Activated gamma-delta T cell treated with anti-CD3 and anti-CD28 coated beads, Interleukin-2, amount 50 U/mL, for 16 hours (primary cell): ENCODE data around the gene VOPP1.
A peak's percentile ranks its signal among the peaks of the same experiment; 100 is the strongest.

Source experiments
- DNase-seq: peaks from one replicate; pipeline ENCODE4 v3.0.0-alpha.2; 2020; ENCODE audit warnings: low read depth

Gene VOPP1

DNA sequence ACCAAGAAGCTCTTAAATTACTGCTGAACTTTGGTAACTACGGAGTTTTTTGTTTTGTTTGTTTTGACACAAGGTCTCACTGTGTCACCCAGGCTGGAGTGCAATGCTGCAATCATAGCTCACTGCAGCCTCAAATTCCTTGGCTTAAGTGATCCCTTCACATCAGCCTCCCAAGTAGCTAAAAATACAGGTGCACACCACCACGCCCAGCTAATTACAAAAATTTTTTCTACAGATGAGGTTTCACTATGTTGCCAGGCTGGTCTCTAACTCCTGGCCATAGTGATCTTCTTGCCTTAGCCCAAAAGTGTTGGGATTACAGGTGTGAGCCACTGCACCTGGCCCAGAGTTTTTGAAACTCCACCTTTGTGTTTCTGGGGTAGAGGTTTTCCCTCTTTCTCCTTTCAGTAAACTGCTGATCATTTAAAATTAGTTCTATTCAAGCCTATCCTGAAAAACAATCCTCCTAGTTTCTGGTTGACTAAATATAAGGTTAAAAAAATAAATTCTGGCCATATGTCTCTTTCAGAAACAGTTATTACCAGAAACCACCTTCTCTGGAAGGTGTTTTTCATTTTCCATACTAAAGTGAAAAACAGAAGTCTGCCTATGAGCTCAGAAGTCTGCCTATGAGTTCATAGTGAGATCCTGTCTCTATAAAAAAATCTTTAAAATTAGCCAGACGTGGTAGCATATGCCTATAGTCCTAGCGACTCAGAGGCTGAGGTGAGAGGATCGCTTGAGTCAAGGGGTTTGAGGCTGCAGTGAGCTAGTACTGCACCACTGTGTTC lies 63.9 kb downstream of the VOPP1 start:
- DNase-seq: no peak

GRCh38 chr7:55507743-55508142 lies 64.6 kb downstream of the VOPP1 start:
- DNase-seq: no peak

GRCh38 chr7:55504967-55505658 lies 67.2 kb downstream of the VOPP1 start:
- DNase-seq: no peak

- DNase-seq: no peak
These were observed 68.0 kb downstream of the VOPP1 start for GRCh38 chr7:55504093-55504859.

- DNase-seq: no peak
These were observed 69.4 kb downstream of the VOPP1 start for GRCh38 chr7:55502858-55503440.

GRCh38 chr7:55502124-55502857 lies 70.0 kb downstream of the VOPP1 start:
- DNase-seq: no peak

DNA sequence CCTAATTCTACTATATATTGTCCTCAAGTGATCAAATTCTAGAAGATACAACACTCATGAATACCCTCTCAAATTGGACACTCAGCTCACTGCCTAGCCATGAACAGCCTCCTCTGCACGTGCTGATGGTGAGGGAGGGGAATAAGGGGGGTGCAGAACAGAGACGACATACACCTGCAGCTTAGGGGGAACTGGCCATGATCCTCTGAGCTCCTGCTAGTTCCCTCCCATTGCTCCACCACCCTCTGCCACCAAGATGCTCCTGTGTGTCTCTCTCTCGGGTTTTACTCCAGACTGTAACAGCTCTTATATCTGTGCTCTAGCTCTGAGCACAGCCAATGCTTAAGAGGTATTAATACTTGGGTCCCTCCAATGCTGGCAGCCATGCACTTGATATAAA lies 70.7 kb downstream of the VOPP1 start:
- no peak for DNase-seq

GRCh38 chr7:55500117-55500756 lies 72.1 kb downstream of the VOPP1 start:
- DNase-seq: no peak

DNA sequence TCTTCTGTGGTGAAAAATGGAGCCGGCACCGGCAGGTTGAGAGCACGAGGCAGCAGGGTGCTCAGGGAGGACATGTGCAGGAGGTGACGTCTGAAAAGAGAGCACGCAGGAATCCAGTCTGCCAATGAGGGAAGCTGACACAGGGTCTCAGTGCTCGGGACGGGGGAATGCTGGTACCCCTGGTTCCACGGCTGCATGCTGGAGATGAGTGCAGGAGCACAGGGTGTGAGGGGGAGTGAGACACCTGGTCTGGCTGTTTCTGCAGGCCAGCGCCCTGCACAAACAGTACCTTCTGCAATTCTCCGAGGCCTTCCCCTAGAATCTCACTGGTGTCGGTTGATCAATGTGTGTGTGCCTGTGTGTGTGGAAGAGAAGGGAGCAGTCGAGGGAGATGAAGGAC lies 72.7 kb downstream of the VOPP1 start:
- DNase-seq: no peak

DNA sequence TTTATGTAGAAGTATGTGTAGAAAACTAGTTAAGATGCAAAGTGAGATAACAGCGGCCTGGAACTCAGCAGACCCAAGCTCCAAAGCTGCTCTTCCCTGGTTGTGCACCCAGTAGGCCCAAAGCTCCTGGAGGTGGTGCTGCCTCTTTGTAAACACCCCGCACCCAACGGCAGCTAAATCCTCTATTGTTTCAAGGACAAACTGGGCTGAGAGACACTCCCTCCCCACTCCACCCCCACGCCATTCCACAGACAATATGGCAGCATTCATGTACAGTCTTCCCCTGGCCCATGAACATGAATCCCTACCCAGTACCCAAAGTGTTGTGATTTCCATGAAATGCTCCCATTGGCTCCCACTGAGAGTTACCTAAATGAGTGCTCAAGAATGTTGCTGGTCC lies 73.5 kb downstream of the VOPP1 start:
- DNase-seq: no peak

DNA sequence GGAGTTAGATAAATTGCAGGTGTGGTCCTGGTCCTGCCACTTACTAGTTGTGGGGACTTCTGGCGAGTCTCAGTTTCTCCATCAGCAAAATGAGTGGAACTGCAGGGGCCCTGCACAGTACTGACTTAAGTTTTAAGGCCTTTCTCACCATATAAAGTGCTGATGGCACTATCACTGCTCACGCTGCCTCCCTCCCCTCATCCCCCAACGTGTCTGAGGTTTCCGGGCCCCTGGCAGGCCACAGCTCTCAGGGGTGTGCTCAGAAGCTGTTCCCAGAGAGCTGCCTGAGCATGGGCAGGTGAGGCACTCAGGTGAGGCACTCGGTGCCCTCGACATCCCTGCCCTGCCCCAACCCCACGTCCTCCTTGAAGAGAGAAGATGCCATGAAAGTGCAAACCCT lies 74.2 kb downstream of the VOPP1 start:
- DNase-seq: peak; percentile 21

DNA sequence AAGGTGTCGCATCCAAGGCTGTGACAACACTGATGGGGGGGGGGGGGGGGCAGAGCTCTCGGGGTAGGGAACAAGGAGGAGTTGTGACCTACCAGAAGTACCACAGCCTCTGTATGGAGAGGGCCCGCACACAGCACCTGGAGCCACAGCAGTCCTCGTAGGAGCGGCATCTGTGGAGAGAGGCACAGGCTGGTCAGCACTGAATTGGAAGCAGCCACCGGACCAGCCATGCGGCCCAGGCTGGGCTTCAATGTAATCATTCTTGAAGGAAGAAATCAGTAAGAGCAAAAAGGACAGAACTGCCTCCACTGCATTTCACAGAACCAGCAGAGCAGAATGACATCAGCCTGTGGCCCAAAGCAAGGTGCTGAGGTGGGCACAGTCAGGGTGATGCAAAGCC lies 74.8 kb downstream of the VOPP1 start:
- DNase-seq: no peak

- DNase-seq: no peak
These were observed 75.4 kb downstream of the VOPP1 start for GRCh38 chr7:55496906-55497305.

GRCh38 chr7:55494951-55495350 lies 77.4 kb downstream of the VOPP1 start:
- no peak for DNase-seq

GRCh38 chr7:55493408-55493807 lies 78.9 kb downstream of the VOPP1 start:
- no peak for DNase-seq

DNA sequence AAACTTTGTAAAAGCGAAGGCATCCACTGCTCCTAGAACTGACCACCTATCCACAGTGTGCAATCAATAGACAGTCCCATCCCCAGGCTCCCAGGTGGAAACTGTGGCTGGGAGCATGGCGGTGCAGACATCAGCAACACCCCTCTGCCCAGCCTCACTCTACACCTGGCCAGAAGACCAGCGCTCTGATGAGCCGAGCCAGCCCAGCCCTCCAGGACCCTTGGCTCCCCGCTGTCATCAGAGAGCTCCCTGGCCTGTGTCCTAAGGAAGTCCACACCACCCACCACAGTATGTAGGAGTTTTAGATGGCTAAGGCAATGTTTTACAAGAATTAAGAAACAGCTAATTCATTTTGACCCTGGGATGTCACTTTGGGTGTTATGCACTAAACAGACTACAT lies 81.0 kb downstream of the VOPP1 start:
- no peak for DNase-seq

GRCh38 chr7:55490099-55490498 lies 82.2 kb downstream of the VOPP1 start:
- DNase-seq: no peak

- DNase-seq: no peak
These were observed 82.8 kb downstream of the VOPP1 start for GRCh38 chr7:55489552-55489951.

- no peak for DNase-seq
These were observed 83.4 kb downstream of the VOPP1 start for GRCh38 chr7:55488804-55489340.

DNA sequence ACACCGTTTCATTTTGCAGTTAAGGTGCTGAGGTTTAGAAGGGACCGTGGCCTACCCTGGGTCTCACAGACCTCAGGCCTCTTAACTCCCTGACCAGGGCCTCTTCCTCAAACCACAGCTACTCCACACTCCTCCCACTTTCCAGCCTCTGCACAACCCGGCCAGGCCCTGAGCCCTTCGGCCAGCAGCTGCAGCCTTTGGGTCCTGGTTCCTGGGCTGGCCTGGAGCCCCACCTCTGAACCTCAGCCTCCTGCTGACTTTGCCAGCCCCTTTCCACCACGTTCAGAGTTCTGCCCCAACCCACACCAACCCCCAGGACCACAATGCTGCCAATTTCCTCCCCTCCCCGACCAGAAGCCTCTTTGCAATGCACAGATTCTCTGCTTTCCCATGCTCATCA lies 84.1 kb downstream of the VOPP1 start:
- DNase-seq: no peak

- DNase-seq: no peak
These were observed 85.3 kb downstream of the VOPP1 start for GRCh38 chr7:55486991-55487390.
